GM12878 (cell line): ENCODE data around the gene CYP2U1. TPM values are rescaled to one million over a fixed set of nuclear protein-coding genes. Genes with fewer than 3 reads are reported as not detected.

ENCODE experiments used
- ATAC-seq: fragments of 200-7000 bp; cut with Tn5 transposase; 3 replicates; pipeline ENCODE4 v1.9.1; 2020; ENCODE audit warnings: mild to moderate bottlenecking, moderate library complexity
- BruUV-seq: library from RNA; stranded (reverse); fragments of 400-500 nt; replicated peaks from 2 replicates; lab custom pipeline; 2021; lab: Mats Ljungman, UMichigan
- CTCF ChIA-PET: fragments of 300-600 bp; sonication (Branson Sonifier 250); formaldehyde crosslinking; extraction: SDS; loops from one replicate; lab custom pipeline; 2021; ENCODE audit warnings: inconsistent platforms; lab: Yijun Ruan, JAX
- POLR2A ChIA-PET: fragments of 350-600 bp; formaldehyde crosslinking; extraction: SDS; loops from one replicate; lab custom pipeline; 2021; ENCODE audit warnings: inconsistent platforms; lab: Charles Lee
- RAD21 ChIA-PET: fragments of 300-600 bp; sonication (Branson Sonifier 250); formaldehyde crosslinking; loops from one replicate; lab custom pipeline; 2023; ENCODE audit warnings: antibody characterized with exemption; ENCODE audit not compliant: unreplicated experiment; lab: Charles Lee
- SMC1A ChIA-PET: fragments of 300-600 bp; sonication (Branson Sonifier 250); formaldehyde crosslinking; loops from one replicate; lab custom pipeline; 2023; ENCODE audit not compliant: unreplicated experiment, uncharacterized antibody; lab: Charles Lee
- DNase-seq: peaks from one replicate; pipeline ENCODE4 v3.0.0-alpha.2; 2011; ENCODE audit warnings: low read depth, low spot score
- FAIRE-seq: peaks from 3 replicates; lab custom pipeline; 2011; peaks lifted over from hg19 to GRCh38; lab: Jason Lieb, UNC
- H2AFZ ChIP-seq: 2 replicates; pipeline ENCODE4 v1.6.0; 2011; ENCODE audit warnings: low read depth, low read length, control low read depth; ENCODE audit not compliant: control insufficient read depth
- H3K27ac ChIP-seq: 2 replicates; pipeline ENCODE4 v1.5.1; 2011; ENCODE audit warnings: control low read depth; ENCODE audit not compliant: control insufficient read depth, insufficient read depth
- H3K27me3 ChIP-seq, 2 experiments: replicated peaks in 1 of 2; 2 replicates each; pipeline versions ENCODE4 v1.6.0 to v1.6.1; 2011; ENCODE audit warnings: low read length in 1 of 2; ENCODE audit not compliant: control insufficient read depth in 2 of 2, insufficient read depth in 2 of 2
- H3K36me3 ChIP-seq, 2 experiments: 2 replicates each; pipeline ENCODE4 v1.5.1; 2011; ENCODE audit warnings: low read length in 1 of 2; ENCODE audit not compliant: control insufficient read depth in 2 of 2, insufficient read depth in 2 of 2
- H3K4me1 ChIP-seq: 2 replicates; pipeline ENCODE4 v1.6.1; 2011; ENCODE audit warnings: mild to moderate bottlenecking, low read length, moderate library complexity, mixed read lengths; ENCODE audit not compliant: control insufficient read depth, insufficient read depth
- H3K4me2 ChIP-seq: 2 replicates; pipeline ENCODE4 v1.6.0; 2011; ENCODE audit warnings: control low read depth; ENCODE audit not compliant: control insufficient read depth, insufficient read depth
- H3K4me3 ChIP-seq: fragments of 200-600 bp; sonication (generic); 2 replicates; pipeline ENCODE4 v1.5.1; 2016
- H3K79me2 ChIP-seq: 2 replicates; pipeline ENCODE4 v1.6.0; 2011; ENCODE audit warnings: low read length; ENCODE audit not compliant: control insufficient read depth, insufficient read depth
- H3K9ac ChIP-seq: 2 replicates; pipeline ENCODE4 v1.8.0; 2011; ENCODE audit warnings: low read length, control low read depth, mixed read lengths; ENCODE audit not compliant: control insufficient read depth, insufficient read depth
- H3K9me3 ChIP-seq: replicated peaks from 3 replicates; pipeline ENCODE4 v1.5.1; 2011; ENCODE audit warnings: mild to moderate bottlenecking, low read length; ENCODE audit not compliant: control insufficient read depth, insufficient read depth
- H4K20me1 ChIP-seq: 2 replicates; pipeline ENCODE4 v1.6.0; 2011; ENCODE audit not compliant: control insufficient read depth, insufficient read depth
- CEBPB ChIP-seq, 2 experiments: fragments of 150-350 bp in 1 of 2; IDR thresholded peaks; 2 replicates each; pipeline ENCODE4 v1.6.1; 2012 to 2014; ENCODE audit warnings: low read depth in 2 of 2, low read length in 2 of 2, borderline replicate concordance in 1 of 2, inconsistent platforms in 1 of 2
- CHD1 ChIP-seq: IDR thresholded peaks from 2 replicates; pipeline ENCODE4 v1.6.1; 2012; ENCODE audit warnings: low read depth, low read length, improper control_type of control experiment
- DPF2 ChIP-seq: fragments of 450-650 bp; IDR thresholded peaks from 2 replicates; pipeline ENCODE4 v1.6.1; 2017; ENCODE audit warnings: mild to moderate bottlenecking
- ETV6 ChIP-seq, 2 experiments: fragments of 450-650 bp in 1 of 2; IDR thresholded peaks in 1 of 2; conservative IDR thresholded peaks in 1 of 2; 2 replicates each; pipeline ENCODE4 v1.6.1; 2014; ENCODE audit warnings: antibody characterized with exemption in 1 of 2, borderline replicate concordance in 1 of 2, low read depth in 1 of 2, mild to moderate bottlenecking in 1 of 2, moderate library complexity in 1 of 2
- KDM1A ChIP-seq: fragments of 200-600 bp; sonication (generic); IDR thresholded peaks from 2 replicates; pipeline ENCODE4 v1.6.1; 2016; ENCODE audit warnings: borderline replicate concordance
- MYC ChIP-seq: IDR thresholded peaks from 2 replicates; pipeline ENCODE4 v1.6.1; 2011; ENCODE audit warnings: mild to moderate bottlenecking, low read length, moderate library complexity, inconsistent platforms; ENCODE audit not compliant: insufficient read depth, insufficient replicate concordance, insufficient read length, severe bottlenecking
- POU2F2 ChIP-seq: IDR thresholded peaks from 3 replicates; pipeline ENCODE4 v1.6.1; 2011; ENCODE audit warnings: low read depth, mild to moderate bottlenecking, low read length, borderline replicate concordance
- RUNX3 ChIP-seq: IDR thresholded peaks from 2 replicates; pipeline ENCODE4 v1.6.1; 2012; ENCODE audit warnings: low read length, inconsistent platforms
- ZNF207 ChIP-seq: fragments of 450-650 bp; IDR thresholded peaks from 2 replicates; pipeline ENCODE4 v1.6.1; 2014; ENCODE audit warnings: antibody characterized with exemption, mild to moderate bottlenecking, borderline replicate concordance
- ZNF24 ChIP-seq: fragments of 450-650 bp; IDR thresholded peaks from 2 replicates; pipeline ENCODE4 v1.6.1; 2017; ENCODE audit warnings: antibody characterized with exemption, mild to moderate bottlenecking
- ZNF384 ChIP-seq: IDR thresholded peaks from 2 replicates; pipeline ENCODE4 v1.6.1; 2012; ENCODE audit warnings: low read depth, mild to moderate bottlenecking, low read length, improper control_type of control experiment, borderline replicate concordance
- WGBS: methylation state at CpG from one replicate; pipeline ENCODE4 v1.1.6; 2016; ENCODE audit warnings: low lambda C conversion rate; ENCODE audit not compliant: insufficient replicate concordance, insufficient coverage; ENCODE audit errors: missing lambda C conversion rate; 5-methylcytosine and 5-hydroxymethylcytosine counted together
- in situ Hi-C: fragments of 300-500 bp; cut with MboI; formaldehyde crosslinking; loops from 9 replicates; pipeline ENCODE4 v1.14.3; 2018; ENCODE audit warnings: mixed read lengths
- intact Hi-C: fragments of 100-400 bp; cut with micrococcal nuclease; formaldehyde crosslinking; loops from one replicate; pipeline ENCODE4 v1.14.2; 2022; ENCODE audit not compliant: unreplicated experiment
- polyA plus RNA-seq, 11 experiments: library from polyadenylated mRNA; depleted of rRNA in 4 of 11; unstranded in 6 of 11; stranded (reverse) in 5 of 11; fragments of >200 nt; fragmentation: Nextera tagmentation in 4 of 11; fragmentation: Illumina TruSeq in 1 of 11; extraction: Ambion mirVana in 4 of 11; extraction: Trizol in 1 of 11; gene quantifications; 1 replicate in 1 of 11; 2 replicates in 10 of 11; pipeline versions ENCODE4 v1.2.1 to v1.2.3, GENCODE V29; 2011 to 2016; ENCODE audit warnings: inconsistent platforms in 2 of 11, missing spikeins in 2 of 11, low read depth in 1 of 11
- total RNA-seq, 4 experiments: library from RNA; depleted of rRNA in 3 of 4; stranded (reverse); fragments of >200 nt in 3 of 4; fragmentation: Illumina TruSeq in 1 of 4; extraction: Trizol in 1 of 4; gene quantifications; 2 replicates each; pipeline versions ENCODE4 v1.2.1 to v1.2.3, GENCODE V29; 2013 to 2021
- TF ChIP-seq, protein P1 (sequence below): IDR thresholded peaks from 2 replicates; pipeline ENCODE4 v1.6.1; 2011; ENCODE audit warnings: low read depth, mild to moderate bottlenecking, low read length, moderate library complexity, borderline replicate concordance; ENCODE audit errors: extremely low read depth
- TF ChIP-seq, protein P2 (sequence below): IDR thresholded peaks from 2 replicates; pipeline ENCODE4 v1.6.1; 2012; ENCODE audit warnings: mild to moderate bottlenecking, low read depth, low read length

CYP2U1 gene
- total and polyA plus RNA-seq, 10 of the 15 experiments (the other 5 are each of a cell fraction or from before 2014, with no cell fraction given): 0.41 to 3.4 (median 2.9) TPM

DNA sequence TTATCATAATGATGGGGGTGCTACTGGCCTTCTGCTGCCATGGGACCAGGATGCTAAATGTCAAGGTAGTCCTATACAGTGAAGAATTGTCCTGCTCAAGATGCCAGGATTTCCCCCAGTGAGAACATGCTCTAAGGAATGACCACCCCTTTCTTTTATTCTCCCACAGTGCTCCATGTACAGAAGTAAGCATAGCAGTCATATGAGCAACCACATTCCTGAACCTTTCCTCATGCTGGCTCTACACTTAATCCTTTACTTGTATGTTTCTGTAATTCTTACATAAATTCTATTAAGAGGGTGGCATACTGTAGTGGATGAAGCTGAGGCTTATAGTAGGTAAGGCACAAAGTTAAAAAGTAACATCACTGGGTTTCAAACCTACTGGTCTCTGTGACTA is 20.2 kb downstream of the CYP2U1 start:
- H3K27me3 ChIP-seq: no peaks in the 10 kb centered on the region
- TF ChIP-seq CHD1 (no peak), ZNF207 (no peak), MYC (no peak), CEBPB (IDR thresholded peaks at IDR 0.05; ENCODE audit: borderline replicate concordance in 1 of 2, low read depth in 2 of 2, low read length in 2 of 2) (no peak)
- H3K4me1 ChIP-seq: no peaks in the 10 kb centered on the region
- ChIA-PET CTCF (no interaction called here), SMC1A (no interaction called here), RAD21 (no interaction called here), POLR2A (no interaction called here)
- H3K79me2 ChIP-seq: no peaks in the 10 kb centered on the region
- H3K4me3 ChIP-seq: no peak overlapping the region
- DNase-seq (no peak), ATAC-seq (no peak), FAIRE-seq (no peak)
- no peak overlapping the region for H3K9ac ChIP-seq
- H4K20me1 ChIP-seq: no peaks in the 10 kb centered on the region
- H3K4me2 ChIP-seq: no peak overlapping the region
- H3K9me3 ChIP-seq: no peaks in the 10 kb centered on the region
- no peak overlapping the region for H2AFZ ChIP-seq
- H3K36me3 ChIP-seq: no peaks in the 10 kb centered on the region
- H3K27ac ChIP-seq: no peak overlapping the region
- BruUV-seq: no TSS peak
- in situ Hi-C loops: no loop called here
- intact Hi-C loops: no loop called here

DNA sequence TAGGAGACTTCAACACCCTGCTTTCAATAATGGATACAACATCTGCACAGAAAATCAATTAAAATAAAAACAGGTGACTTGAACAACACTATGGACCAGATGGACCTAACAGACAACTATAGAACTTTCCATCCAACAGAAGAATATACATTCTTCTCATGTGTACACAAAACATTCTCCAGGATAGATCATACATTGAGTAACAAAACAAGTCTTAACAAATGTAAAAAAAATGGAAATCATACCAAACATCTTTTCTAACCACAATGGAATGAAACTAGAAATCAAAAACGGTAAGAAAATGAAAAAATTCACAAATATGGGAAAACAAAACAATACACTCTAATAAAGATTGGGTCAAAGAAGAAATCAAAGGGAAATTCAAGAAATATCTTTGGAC is 24.7 kb downstream of the CYP2U1 start:
- Histone ChIP-seq H3K27me3 (no peaks in the 10 kb centered on the region), H3K79me2 (no peaks in the 10 kb centered on the region), H3K36me3 (no peaks in the 10 kb centered on the region), H3K4me2 (no peak overlapping the region), H3K4me3 (no peak overlapping the region), H2AFZ (no peak overlapping the region), H3K9me3 (no peaks in the 10 kb centered on the region), H3K27ac (no peak overlapping the region), H4K20me1 (no peaks in the 10 kb centered on the region), H3K4me1 (no peaks in the 10 kb centered on the region), H3K9ac (no peak overlapping the region)
- BruUV-seq: no TSS peak
- intact Hi-C loops (no loop called here), in situ Hi-C loops (no loop called here)
- RAD21 ChIA-PET: no interaction called here
- WGBS: 4% methylated on average over 1 of the region's 1 CpG
- ATAC-seq (no peak), FAIRE-seq (no peak), DNase-seq (no peak)
- POLR2A ChIA-PET: no interaction called here
- CTCF ChIA-PET: no interaction called here
- SMC1A ChIA-PET: no interaction called here
- TF ChIP-seq POU2F2 (no peak), CEBPB (IDR thresholded peaks at IDR 0.05; ENCODE audit: borderline replicate concordance in 1 of 2, low read depth in 2 of 2, low read length in 2 of 2) (no peak), ZNF24 (no peak), KDM1A (no peak), DPF2 (no peak), ETV6 (conservative IDR thresholded peaks at IDR 0.05 in 1 of 2, IDR thresholded peaks at IDR 0.05 in 1 of 2; ENCODE audit: borderline replicate concordance in 1 of 2, low read depth in 1 of 2) (no peak), ZNF384 (no peak), RUNX3 (no peak)
- TF ChIP-seq, protein P1, sequence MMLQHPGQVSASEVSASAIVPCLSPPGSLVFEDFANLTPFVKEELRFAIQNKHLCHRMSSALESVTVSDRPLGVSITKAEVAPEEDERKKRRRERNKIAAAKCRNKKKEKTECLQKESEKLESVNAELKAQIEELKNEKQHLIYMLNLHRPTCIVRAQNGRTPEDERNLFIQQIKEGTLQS: no peak
- TF ChIP-seq, protein P2, sequence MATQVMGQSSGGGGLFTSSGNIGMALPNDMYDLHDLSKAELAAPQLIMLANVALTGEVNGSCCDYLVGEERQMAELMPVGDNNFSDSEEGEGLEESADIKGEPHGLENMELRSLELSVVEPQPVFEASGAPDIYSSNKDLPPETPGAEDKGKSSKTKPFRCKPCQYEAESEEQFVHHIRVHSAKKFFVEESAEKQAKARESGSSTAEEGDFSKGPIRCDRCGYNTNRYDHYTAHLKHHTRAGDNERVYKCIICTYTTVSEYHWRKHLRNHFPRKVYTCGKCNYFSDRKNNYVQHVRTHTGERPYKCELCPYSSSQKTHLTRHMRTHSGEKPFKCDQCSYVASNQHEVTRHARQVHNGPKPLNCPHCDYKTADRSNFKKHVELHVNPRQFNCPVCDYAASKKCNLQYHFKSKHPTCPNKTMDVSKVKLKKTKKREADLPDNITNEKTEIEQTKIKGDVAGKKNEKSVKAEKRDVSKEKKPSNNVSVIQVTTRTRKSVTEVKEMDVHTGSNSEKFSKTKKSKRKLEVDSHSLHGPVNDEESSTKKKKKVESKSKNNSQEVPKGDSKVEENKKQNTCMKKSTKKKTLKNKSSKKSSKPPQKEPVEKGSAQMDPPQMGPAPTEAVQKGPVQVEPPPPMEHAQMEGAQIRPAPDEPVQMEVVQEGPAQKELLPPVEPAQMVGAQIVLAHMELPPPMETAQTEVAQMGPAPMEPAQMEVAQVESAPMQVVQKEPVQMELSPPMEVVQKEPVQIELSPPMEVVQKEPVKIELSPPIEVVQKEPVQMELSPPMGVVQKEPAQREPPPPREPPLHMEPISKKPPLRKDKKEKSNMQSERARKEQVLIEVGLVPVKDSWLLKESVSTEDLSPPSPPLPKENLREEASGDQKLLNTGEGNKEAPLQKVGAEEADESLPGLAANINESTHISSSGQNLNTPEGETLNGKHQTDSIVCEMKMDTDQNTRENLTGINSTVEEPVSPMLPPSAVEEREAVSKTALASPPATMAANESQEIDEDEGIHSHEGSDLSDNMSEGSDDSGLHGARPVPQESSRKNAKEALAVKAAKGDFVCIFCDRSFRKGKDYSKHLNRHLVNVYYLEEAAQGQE: no peak
